ENCODE measurements around the gene ANXA9.

ANXA9 gene

DNA sequence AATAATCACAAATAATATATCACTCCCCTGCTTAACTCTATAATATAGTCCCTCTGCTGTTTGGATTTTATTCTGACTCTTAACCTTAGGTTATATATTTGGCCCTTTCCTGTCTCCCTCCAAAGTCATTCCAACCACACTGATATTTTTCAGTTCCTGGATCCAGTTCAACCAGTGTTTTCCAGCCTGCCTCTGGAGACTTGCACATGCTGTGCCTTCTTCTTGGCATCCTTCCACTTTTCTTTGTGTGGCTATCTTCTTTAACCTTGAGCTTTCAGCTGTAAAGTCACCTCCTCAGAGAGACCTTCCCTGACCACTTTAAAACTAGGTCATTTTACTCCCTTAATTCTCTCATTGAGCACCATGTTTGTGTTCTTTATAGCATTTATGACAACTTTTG is 26.8 kb upstream of the ANXA9 start:
- Histone ChIP-seq H3K4me2 (ENCODE audit: low read length) (no peak overlapping the region), H3K9ac (ENCODE audit: low read length) (no peak overlapping the region), H3K27me3 (ENCODE audit: insufficient read depth, low read length) (no peaks in the 10 kb centered on the region), H2AFZ (ENCODE audit: low read length) (no peak overlapping the region), H3K79me2 (ENCODE audit: insufficient read depth, low read length) (no peaks in the 10 kb centered on the region), H4K20me1 (ENCODE audit: insufficient read depth, low read length) (no peaks in the 10 kb centered on the region), H3K27ac (ENCODE audit: low read depth, low read length, poor library complexity, severe bottlenecking) (no peak overlapping the region), H3K36me3 (ENCODE audit: insufficient read depth, low read length) (peaks cover 84% of the 10 kb centered on the region), H3K4me1 (ENCODE audit: insufficient read depth, low read length, severe bottlenecking) (no peaks in the 10 kb centered on the region), H3K4me3 (ENCODE audit: low read depth, low read length, poor library complexity, severe bottlenecking) (no peak overlapping the region), H3F3A (ENCODE audit: insufficient read depth, low read length) (no peaks in the 10 kb centered on the region), H3K9me2 (ENCODE audit: low read depth, low read length) (no peaks in the 10 kb centered on the region), H3K9me3 (ENCODE audit: low read length) (no peaks in the 10 kb centered on the region)
- TF ChIP-seq, protein P1, sequence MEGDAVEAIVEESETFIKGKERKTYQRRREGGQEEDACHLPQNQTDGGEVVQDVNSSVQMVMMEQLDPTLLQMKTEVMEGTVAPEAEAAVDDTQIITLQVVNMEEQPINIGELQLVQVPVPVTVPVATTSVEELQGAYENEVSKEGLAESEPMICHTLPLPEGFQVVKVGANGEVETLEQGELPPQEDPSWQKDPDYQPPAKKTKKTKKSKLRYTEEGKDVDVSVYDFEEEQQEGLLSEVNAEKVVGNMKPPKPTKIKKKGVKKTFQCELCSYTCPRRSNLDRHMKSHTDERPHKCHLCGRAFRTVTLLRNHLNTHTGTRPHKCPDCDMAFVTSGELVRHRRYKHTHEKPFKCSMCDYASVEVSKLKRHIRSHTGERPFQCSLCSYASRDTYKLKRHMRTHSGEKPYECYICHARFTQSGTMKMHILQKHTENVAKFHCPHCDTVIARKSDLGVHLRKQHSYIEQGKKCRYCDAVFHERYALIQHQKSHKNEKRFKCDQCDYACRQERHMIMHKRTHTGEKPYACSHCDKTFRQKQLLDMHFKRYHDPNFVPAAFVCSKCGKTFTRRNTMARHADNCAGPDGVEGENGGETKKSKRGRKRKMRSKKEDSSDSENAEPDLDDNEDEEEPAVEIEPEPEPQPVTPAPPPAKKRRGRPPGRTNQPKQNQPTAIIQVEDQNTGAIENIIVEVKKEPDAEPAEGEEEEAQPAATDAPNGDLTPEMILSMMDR (IDR thresholded peaks at IDR 0.05; ENCODE audit: low read length) = no peak
- no peak for TF ChIP-seq EZH2 (IDR thresholded peaks at IDR 0.05; ENCODE audit: borderline replicate concordance, low read length)

DNA sequence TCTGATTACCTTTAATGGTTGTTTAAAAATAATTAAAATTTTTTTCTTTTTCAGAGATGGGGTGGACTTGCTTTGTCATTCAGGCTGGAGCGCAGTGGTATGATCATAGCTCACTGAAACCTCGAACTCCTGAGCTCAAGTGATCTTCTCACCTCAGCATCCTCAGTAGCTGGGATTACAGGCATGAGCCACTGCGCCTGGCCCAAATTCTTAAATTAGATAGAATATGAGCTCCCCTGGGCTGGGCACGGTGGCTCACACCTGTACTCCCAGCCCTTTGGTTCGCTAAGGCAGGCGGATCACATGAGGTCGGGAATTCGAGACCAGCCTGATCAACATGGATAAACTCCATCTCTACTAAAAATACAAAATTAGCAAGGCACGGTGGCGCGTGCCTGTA is 24.4 kb upstream of the ANXA9 start:
- Histone ChIP-seq H3K9ac (ENCODE audit: low read length) (no peak overlapping the region), H3F3A (ENCODE audit: insufficient read depth, low read length) (no peaks in the 10 kb centered on the region), H2AFZ (ENCODE audit: low read length) (no peak overlapping the region), H3K9me3 (ENCODE audit: low read length) (no peaks in the 10 kb centered on the region), H3K4me1 (ENCODE audit: insufficient read depth, low read length, severe bottlenecking) (no peaks in the 10 kb centered on the region), H3K27ac (ENCODE audit: low read depth, low read length, poor library complexity, severe bottlenecking) (no peak overlapping the region), H3K27me3 (ENCODE audit: insufficient read depth, low read length) (no peaks in the 10 kb centered on the region), H4K20me1 (ENCODE audit: insufficient read depth, low read length) (no peaks in the 10 kb centered on the region), H3K36me3 (ENCODE audit: insufficient read depth, low read length) (peaks cover 85% of the 10 kb centered on the region), H3K79me2 (ENCODE audit: insufficient read depth, low read length) (no peaks in the 10 kb centered on the region), H3K4me3 (ENCODE audit: low read depth, low read length, poor library complexity, severe bottlenecking) (no peak overlapping the region), H3K9me2 (ENCODE audit: low read depth, low read length) (no peaks in the 10 kb centered on the region), H3K4me2 (ENCODE audit: low read length) (no peak overlapping the region)
- TF ChIP-seq, protein P1 (IDR thresholded peaks at IDR 0.05; ENCODE audit: low read length) = no peak
- no peak for TF ChIP-seq EZH2 (IDR thresholded peaks at IDR 0.05; ENCODE audit: borderline replicate concordance, low read length)

DNA sequence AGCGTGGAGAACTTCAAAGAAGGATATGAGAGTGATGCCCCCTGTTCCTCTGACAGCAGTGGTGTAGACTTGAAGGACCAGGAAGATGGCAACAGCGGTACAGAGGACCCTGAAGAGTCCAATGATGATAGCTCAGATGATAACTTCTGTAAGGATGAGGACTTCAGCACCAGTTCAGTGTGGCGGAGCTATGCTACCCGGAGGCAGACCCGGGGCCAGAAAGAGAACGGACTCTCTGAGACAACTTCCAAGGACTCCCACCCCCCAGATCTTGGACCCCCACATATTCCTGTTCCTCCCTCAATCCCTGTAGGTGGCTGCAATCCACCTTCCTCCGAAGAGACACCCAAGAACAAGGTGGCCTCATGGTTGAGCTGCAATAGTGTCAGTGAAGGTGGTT is 21.4 kb upstream of the ANXA9 start:
- Histone ChIP-seq H3F3A (ENCODE audit: insufficient read depth, low read length) (no peaks in the 10 kb centered on the region), H3K9ac (ENCODE audit: low read length) (no peak overlapping the region), H3K4me1 (ENCODE audit: insufficient read depth, low read length, severe bottlenecking) (no peaks in the 10 kb centered on the region), H4K20me1 (ENCODE audit: insufficient read depth, low read length) (no peaks in the 10 kb centered on the region), H3K9me2 (ENCODE audit: low read depth, low read length) (no peaks in the 10 kb centered on the region), H3K27me3 (ENCODE audit: insufficient read depth, low read length) (no peaks in the 10 kb centered on the region), H3K36me3 (ENCODE audit: insufficient read depth, low read length) (peaks cover 91% of the 10 kb centered on the region), H3K4me2 (ENCODE audit: low read length) (no peak overlapping the region), H3K4me3 (ENCODE audit: low read depth, low read length, poor library complexity, severe bottlenecking) (no peak overlapping the region), H3K27ac (ENCODE audit: low read depth, low read length, poor library complexity, severe bottlenecking) (no peak overlapping the region), H2AFZ (ENCODE audit: low read length) (no peak overlapping the region), H3K9me3 (ENCODE audit: low read length) (no peaks in the 10 kb centered on the region), H3K79me2 (ENCODE audit: insufficient read depth, low read length) (no peaks in the 10 kb centered on the region)
- TF ChIP-seq, protein P1 (IDR thresholded peaks at IDR 0.05; ENCODE audit: low read length) = no peak
- TF ChIP-seq EZH2 (IDR thresholded peaks at IDR 0.05; ENCODE audit: borderline replicate concordance, low read length) = no peak
